Sigmoid colon (tissue), 4 donors: Measurements from ENCODE around the gene NOX3.

Source experiments
- CTCF ChIP-seq, 4 experiments: fragments of 450-650 bp in 3 of 4; fragments of 200-600 bp in 1 of 4; IDR thresholded peaks; one replicate each; pipeline ENCODE4 v1.5.1; 2016 to 2019; ENCODE audit warnings: antibody characterized with exemption in 4 of 4, mild to moderate bottlenecking in 3 of 4, moderate library complexity in 2 of 4
- EP300 ChIP-seq, 4 donors: sonication (generic); formaldehyde crosslinking; IDR thresholded peaks; one replicate each; pipeline ENCODE4 v1.6.1; 2017; ENCODE audit warnings: antibody characterized with exemption in 4 of 4
- POLR2AphosphoS5 ChIP-seq, 4 donors: sonication (generic); formaldehyde crosslinking; IDR thresholded peaks; one replicate each; pipeline ENCODE4 v1.6.1; 2017; ENCODE audit warnings: antibody characterized with exemption in 4 of 4

GRCh38 chr6:155352130-155352420 is 103.6 kb downstream of the NOX3 start:
- TF ChIP-seq POLR2AphosphoS5 (IDR thresholded peaks at IDR 0.05) (no peak), EP300 (IDR thresholded peaks at IDR 0.05) (no peak), CTCF (IDR thresholded peaks at IDR 0.05) (no peak)
